Left cardiac atrium (tissue), 4 donors: ENCODE data around the gene GPR132. TPM values are rescaled to one million over a fixed set of nuclear protein-coding genes. Genes with fewer than 3 reads are reported as not detected.
"Not testable (repeated sequence)": the region's sequence is repeated elsewhere in the genome, so short reads cannot be mapped to it uniquely, and the experiment has no call there.

Experiments used
- ATAC-seq, 2 donors: fragments of 200-7000 bp; cut with Tn5 transposase; one replicate each; pipeline ENCODE4 v1.9.1; 2020; ENCODE audit warnings: mild to moderate bottlenecking in 2 of 2, moderate library complexity in 2 of 2
- DNase-seq: peaks from one replicate; pipeline ENCODE4 v3.0.0-alpha.2; 2020
- intact Hi-C, 2 donors: fragments of 100-400 bp; cut with DNase I; formaldehyde crosslinking; loops; one replicate each; pipeline versions ENCODE4 v1.14.1 to v1.15.1; 2022 to 2023
- total RNA-seq, 2 donors: library from RNA; stranded (reverse); fragmentation: NEBNext Ultra II Directional; extraction: Animal tissue kit (Norgen Biotek cat#: 25700); gene quantifications; one replicate each; pipeline ENCODE4 v1.2.1, GENCODE V29; 2021
- donor health status: DM: no; HTN: yes; CAD: no.
- donor health status: DM: no; HTN: yes; CAD: no; lungs with severe emphysema.
- donor health status: DM: yes; HTN: yes; CAD: no.
- donor health status: Dilated cardiomyopathy.

Gene GPR132
- total RNA-seq, 2 donors from 2014 or later: 1.1 to 2.1 TPM

DNA sequence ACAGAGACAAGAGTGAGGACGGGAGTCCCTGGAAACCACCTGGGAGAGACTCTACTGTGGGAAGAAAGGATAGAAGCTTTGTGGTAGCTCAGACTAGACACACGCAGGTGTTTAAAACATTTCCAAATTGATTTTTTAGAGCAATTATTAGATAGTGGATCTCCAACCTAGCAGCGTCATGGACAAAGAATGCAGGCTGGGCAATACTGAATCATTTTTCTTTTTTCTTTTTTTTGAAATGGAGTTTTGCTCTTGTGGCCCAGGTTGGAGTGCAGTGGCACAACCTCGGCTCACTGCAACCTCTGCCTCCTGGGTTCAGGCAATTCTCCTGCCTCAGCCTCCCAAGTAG lies 13.1 kb downstream of the GPR132 start:
- no peak for ATAC-seq
- intact Hi-C loops: no loop called here
- DNase-seq: no peak

- DNase-seq: no peak
- no peak for ATAC-seq
- intact Hi-C loops: no loop called here
Observed at GRCh38 chr14:105051182-105052109, 13.8 kb downstream of the GPR132 start.

- ATAC-seq: no peak
- intact Hi-C loops: no loop called here
- peak; percentile 57 for DNase-seq
Observed at GRCh38 chr14:105050551-105050897, 14.7 kb downstream of the GPR132 start.

- DNase-seq: no peak
- no peak for ATAC-seq
- intact Hi-C loops: loop anchor here in 1 of 2 donors (10.0 kb wide), 1 partner anchor 75 kb away; the partner anchor contains the start of gene AHNAK2
Observed at GRCh38 chr14:105049753-105050550, 15.3 kb downstream of the GPR132 start.

DNA sequence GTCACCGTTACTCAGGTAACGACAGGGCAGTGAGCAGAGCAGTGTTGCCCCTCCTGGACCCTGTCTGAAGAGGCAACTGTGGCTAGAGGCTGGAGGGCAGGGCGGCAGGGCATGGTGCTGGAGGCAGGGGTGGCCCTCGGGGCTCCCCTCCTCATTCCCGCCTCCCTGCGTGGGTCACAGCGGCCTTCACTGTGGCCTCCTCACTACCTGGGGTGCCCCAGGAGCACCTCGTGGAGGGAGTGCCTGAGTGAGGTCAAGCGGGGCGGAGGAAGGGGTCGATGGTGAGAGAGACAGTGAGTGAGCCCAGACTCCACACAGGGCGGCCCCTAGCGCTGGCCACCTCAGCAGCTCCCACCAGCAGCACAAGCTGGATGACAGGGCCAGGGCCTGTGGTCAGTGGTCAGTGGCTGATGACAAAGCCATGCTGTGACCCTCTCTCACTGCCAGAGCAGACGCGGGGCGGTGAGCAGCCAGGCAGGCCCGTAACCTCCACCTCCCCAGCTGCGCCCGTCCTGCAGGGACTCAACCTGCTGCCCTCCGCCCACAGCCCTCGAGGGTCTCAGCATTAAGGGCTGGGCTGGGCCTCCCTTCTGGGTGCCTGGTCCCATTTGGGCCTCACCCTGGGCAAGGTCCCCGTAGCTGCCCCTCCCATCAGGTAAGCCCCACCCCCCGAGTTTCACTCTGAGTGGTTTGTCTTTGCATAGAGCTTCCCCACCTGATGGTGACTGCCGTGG lies 17.8 kb downstream of the GPR132 start:
- no peak for ATAC-seq
- intact Hi-C loops: loop anchor here in 1 of 2 donors (10.0 kb wide), 1 partner anchor 73 kb away; the partner anchor contains the start of gene AHNAK2
- DNase-seq: no peak

DNA sequence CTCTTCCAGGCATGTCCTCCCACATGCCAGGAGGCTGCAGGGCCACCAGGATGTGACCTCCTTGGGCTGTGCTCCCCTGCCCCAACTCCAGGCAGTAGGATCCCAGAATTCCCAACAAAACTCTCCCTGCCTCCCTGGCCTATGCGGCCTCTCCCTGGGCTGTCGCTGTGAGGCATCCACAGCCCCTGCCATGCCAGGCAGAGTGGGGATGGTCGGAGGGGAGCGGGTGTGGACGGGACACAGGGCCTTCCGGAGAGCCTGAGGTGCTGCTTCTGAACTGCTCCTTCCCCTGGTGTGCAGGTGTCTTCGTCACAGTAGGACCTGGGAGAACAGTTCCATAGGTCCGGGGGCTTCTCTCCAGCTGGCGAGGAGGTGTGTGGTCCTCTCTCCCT lies 18.3 kb downstream of the GPR132 start:
- intact Hi-C loops: loop anchor here in 1 of 2 donors (10.0 kb wide), 1 partner anchor 72 kb away; the partner anchor contains the start of gene AHNAK2
- ATAC-seq: no peak
- no peak for DNase-seq

GRCh38 chr14:105045710-105046326 lies 19.4 kb downstream of the GPR132 start:
- ATAC-seq (peak; percentile 89 to 96), DNase-seq (peak; percentile 91)
- intact Hi-C loops: loop anchor here (2.0 to 10.0 kb wide), 2 partner anchors 69 to 71 kb away; partner anchors contain the start of gene AHNAK2 (in 1 of the 2)

GRCh38 chr14:105043641-105044040 lies 21.6 kb downstream of the GPR132 start:
- DNase-seq (no peak), ATAC-seq (no peak)
- intact Hi-C loops: loop anchor here (2.0 to 10.0 kb wide), 3 partner anchors 67 to 146 kb away; partner anchors contain the start of gene AHNAK2 (in 1 of the 2)

DNA sequence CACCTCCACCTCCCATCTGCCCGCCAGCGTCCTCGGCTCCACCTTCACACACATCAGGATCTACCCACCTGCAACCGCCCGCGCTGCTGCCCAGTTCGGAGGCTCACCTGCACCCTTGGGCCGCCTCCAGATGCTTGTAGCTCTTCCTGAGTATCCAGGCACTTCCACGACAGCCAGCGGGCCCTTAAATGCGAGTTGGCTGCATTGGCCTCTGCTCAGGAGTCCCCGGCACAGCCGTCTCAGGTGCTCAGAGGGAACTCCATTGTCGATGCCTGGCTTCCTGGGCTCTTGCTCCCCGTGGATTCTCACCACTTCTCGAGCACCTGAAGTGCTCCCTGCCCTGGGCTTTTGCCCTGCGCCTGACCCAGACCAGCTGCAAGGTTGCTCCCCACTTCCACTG lies 22.4 kb downstream of the GPR132 start:
- DNase-seq (no peak), ATAC-seq (no peak)
- intact Hi-C loops: loop anchor here (5.0 to 10.0 kb wide), 2 partner anchors 68 to 146 kb away; partner anchors contain the start of gene AHNAK2 (in 1 of the 2)

- DNase-seq: no peak
- intact Hi-C loops: loop anchor here (5.0 to 10.0 kb wide), 2 partner anchors 67 to 145 kb away; partner anchors contain the start of gene AHNAK2 (in 1 of the 2)
Observed at GRCh38 chr14:105041841-105042765, 23.1 kb downstream of the GPR132 start.

GRCh38 chr14:105039458-105040205 lies 25.6 kb downstream of the GPR132 start:
- intact Hi-C loops: loop anchor here (5.0 to 10.0 kb wide), 2 partner anchors 65 to 142 kb away; partner anchors contain the start of gene AHNAK2 (in 1 of the 2)
- ATAC-seq: no peak
- no peak for DNase-seq

More at GRCh38 chr14:105041841-105042765, 23.1 kb downstream of the GPR132 start:
- no peak for ATAC-seq

DNA sequence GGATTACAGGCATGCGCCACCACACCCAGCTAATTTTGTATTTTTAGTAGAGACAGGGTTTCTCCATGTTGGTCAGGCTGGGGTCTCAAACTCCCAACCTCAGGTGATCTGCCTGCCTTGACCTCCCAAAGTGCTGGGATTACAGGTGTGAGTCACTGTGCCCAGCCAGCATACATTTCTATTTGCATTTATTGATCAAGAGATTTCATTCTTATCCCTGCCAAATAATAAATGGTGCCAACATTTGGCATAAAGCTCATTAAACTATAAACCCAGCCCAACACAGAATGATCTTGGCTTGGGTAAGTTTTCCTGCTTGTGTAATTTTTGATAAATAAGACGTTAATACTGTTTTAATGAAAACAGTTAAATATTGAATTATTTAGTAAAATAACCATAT lies 29.6 kb downstream of the GPR132 start:
- intact Hi-C loops, ATAC-seq: not testable (repeated sequence)

GRCh38 chr14:105034315-105035039 lies 30.8 kb downstream of the GPR132 start:
- no peak for DNase-seq
- intact Hi-C loops: no loop called here

More for the DNA sequence above, 29.6 kb downstream of the GPR132 start:
- DNase-seq: not testable (repeated sequence)

DNA sequence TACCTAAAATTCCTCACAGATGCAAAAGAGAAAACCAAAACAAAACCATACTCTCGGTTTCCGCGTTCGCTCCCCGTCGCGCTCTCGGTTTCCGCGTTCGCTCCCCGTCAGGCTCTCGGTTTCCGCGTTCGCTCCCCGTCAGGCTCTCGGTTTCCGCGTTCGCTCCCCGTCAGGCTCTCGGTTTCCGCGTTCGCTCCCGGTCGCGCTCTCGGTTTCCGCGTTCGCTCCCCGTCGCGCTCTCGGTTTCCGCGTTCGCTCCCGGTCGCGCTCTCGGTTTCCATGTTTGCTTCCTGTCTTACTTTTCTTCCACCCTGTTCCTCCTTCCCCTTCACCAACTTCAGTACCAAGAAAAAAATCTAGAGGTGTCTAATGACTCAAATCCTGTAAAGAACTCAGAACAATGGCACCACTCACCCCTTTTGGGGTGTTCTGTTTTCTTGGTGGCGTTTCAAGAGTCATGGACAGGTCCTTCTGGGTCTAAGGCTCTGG lies 31.8 kb downstream of the GPR132 start:
- intact Hi-C loops, ATAC-seq, DNase-seq: not testable (repeated sequence)

More at GRCh38 chr14:105034315-105035039, 30.8 kb downstream of the GPR132 start:
- ATAC-seq: peak in 1 of 2 donors; percentile 19

GRCh38 chr14:105032451-105032901 lies 32.8 kb downstream of the GPR132 start:
- DNase-seq, ATAC-seq, intact Hi-C loops: not testable (repeated sequence)
